A549 treated with DMSO at 1 μM for 4 hours (cell line): ENCODE results near the gene OR4F17. TPM values are rescaled to one million over a fixed set of nuclear protein-coding genes. Genes with fewer than 3 reads are reported as not detected.

Source experiments
- total RNA-seq: library from RNA; stranded (reverse); fragments of 200-300 nt; extraction: Qiagen RNA extraction; gene quantifications from 5 replicates; pipeline ENCODE4 v1.2.3, GENCODE V29; 2022; ENCODE audit warnings: low read depth

OR4F17 gene, protein sequence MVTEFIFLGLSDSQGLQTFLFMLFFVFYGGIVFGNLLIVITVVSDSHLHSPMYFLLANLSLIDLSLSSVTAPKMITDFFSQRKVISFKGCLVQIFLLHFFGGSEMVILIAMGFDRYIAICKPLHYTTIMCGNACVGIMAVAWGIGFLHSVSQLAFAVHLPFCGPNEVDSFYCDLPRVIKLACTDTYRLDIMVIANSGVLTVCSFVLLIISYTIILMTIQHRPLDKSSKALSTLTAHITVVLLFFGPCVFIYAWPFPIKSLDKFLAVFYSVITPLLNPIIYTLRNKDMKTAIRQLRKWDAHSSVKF
- total RNA-seq: not detected in 5 replicates

DNA sequence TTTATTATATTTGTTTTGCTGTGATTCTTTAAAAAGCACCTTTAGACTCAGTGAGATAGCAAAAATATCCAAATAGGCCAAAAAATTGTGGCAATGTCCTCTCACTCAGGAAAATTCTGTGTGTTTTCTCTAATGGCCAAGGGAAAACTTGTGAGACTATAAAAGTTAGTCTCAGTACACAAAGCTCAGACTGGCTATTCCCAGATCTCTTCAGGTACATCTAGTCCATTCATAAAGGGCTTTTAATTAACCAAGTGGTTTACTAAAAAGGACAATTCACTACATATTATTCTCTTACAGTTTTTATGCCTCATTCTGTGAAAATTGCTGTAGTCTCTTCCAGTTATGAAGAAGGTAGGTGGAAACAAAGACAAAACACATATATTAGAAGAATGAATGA, at the start of gene OR4F17:
Gene OR4F17, plus strand, starts transcription at position 301 of the 400 bp plus-strand sequence. CDS start 3,575 bp downstream, outside the sequence.

Other genes with a start within 250 kb of the OR4F17 start
- 89.1 to 113 TPM (median 104 TPM) in 5 replicates for gene PLPP2, start 184.3 kb downstream of the OR4F17 start, total RNA-seq
- 17.8 to 23.8 TPM (median 19.7 TPM) in 5 replicates for gene MIER2, start 237.7 kb downstream of the OR4F17 start, total RNA-seq